Testis (tissue), 3 donors: ENCODE measurements around the gene RIPK3. TPM values are rescaled to one million over a fixed set of nuclear protein-coding genes. Genes with fewer than 3 reads are reported as not detected.
"Not testable (repeated sequence)": the region's sequence is repeated elsewhere in the genome, so short reads cannot be mapped to it uniquely, and the experiment has no call there.

Experiments
- DNase-seq: peaks from one replicate; pipeline ENCODE4 v3.0.0-alpha.2; 2019
- H3K27ac ChIP-seq, 2 donors: fragments of 200-600 bp; sonication (generic); one replicate each; pipeline ENCODE4 v1.5.1; 2019
- H3K27me3 ChIP-seq: fragments of 200-600 bp; sonication (generic); one replicate; pipeline ENCODE4 v1.5.1; 2019
- H3K36me3 ChIP-seq: fragments of 200-600 bp; sonication (generic); one replicate; pipeline ENCODE4 v1.5.1; 2017; ENCODE audit warnings: low read depth; ENCODE audit errors: missing control alignments
- H3K4me1 ChIP-seq: fragments of 200-600 bp; sonication (generic); one replicate; pipeline ENCODE4 v1.5.1; 2019
- H3K4me3 ChIP-seq, 2 donors: fragments of 200-600 bp; sonication (generic); one replicate each; pipeline ENCODE4 v1.5.1; 2017 to 2019
- H3K9me3 ChIP-seq: fragments of 200-600 bp; sonication (generic); one replicate; pipeline ENCODE4 v1.5.1; 2017
- CTCF ChIP-seq, 3 experiments: fragments of 450-650 bp in 2 of 3; fragments of 200-600 bp in 1 of 3; sonication (generic) in 1 of 3; IDR thresholded peaks; one replicate each; pipeline ENCODE4 v1.5.1; 2016 to 2019; ENCODE audit warnings: antibody characterized with exemption in 3 of 3, mild to moderate bottlenecking in 2 of 3, moderate library complexity in 1 of 3
- POLR2A ChIP-seq: fragments of 450-650 bp; IDR thresholded peaks from one replicate; pipeline ENCODE4 v1.6.1; 2017; ENCODE audit warnings: antibody characterized with exemption, mild to moderate bottlenecking, moderate library complexity
- whole genome bisulfite sequencing, 2 donors: methylation state at CpG; one replicate each; pipeline ENCODE4 v1.1.5; 2018; 5-methylcytosine and 5-hydroxymethylcytosine counted together
- intact Hi-C: fragments of 100-400 bp; cut with DNase I; formaldehyde crosslinking; loops from one replicate; pipeline ENCODE4 v1.15.1; 2023; ENCODE audit warnings: low total_unique reads
- polyA plus RNA-seq: library from polyadenylated mRNA; stranded (reverse); fragments of 350-450 nt; fragmentation: Illumina TruSeq; extraction: RNeasy Lipid Tissue Mini Kit (QIAGEN cat#74804); gene quantifications from one replicate; pipeline ENCODE4 v1.2.3, GENCODE V29; 2014; ENCODE audit warnings: low read depth, low replicate concordance; ENCODE audit not compliant: insufficient read depth
- total RNA-seq, 2 donors: library from RNA; depleted of rRNA; stranded (reverse); fragments of >200 nt; gene quantifications; one replicate each; pipeline ENCODE4 v1.2.3, GENCODE V29; 2016

The RIPK3 gene
- total and polyA plus RNA-seq, 3 donors from 2014 or later = 2.8 to 11.3 (median 3.2) TPM

DNA sequence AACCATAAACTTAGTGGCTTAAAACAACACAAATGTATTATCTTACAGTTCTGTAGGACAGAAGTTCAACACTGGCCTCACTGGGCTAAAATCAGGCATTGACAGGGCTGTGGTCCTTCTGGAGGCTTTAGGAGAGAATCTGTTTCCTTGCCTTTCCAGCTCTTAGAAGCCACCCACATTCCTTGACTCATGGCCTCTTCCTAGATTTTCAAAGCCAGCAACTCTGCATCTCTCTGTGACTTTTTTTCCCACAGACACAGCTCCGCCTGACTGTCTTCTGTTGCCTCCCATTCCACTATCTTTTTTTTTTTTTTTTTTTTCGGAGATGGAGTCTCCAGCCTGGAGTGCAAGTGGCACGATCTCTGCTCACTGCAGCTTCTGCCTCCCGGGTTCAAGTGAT is 16.4 kb upstream of the RIPK3 start:
- Histone ChIP-seq H3K4me3 (no peak overlapping the region), H3K9me3 (no peaks in the 10 kb centered on the region), H3K27me3 (no peaks in the 10 kb centered on the region), H3K36me3 (no peaks in the 10 kb centered on the region), H3K4me1 (peaks cover 4% of the 10 kb centered on the region), H3K27ac (no peak overlapping the region)
- no peak for TF ChIP-seq POLR2A
- no peak for TF ChIP-seq CTCF (IDR thresholded peaks at IDR 0.05)
- WGBS, 2 donors = 90 to 95% methylated on average over 4 of the region's 4 CpGs
- intact Hi-C loops = no loop called here
- no peak for DNase-seq

DNA sequence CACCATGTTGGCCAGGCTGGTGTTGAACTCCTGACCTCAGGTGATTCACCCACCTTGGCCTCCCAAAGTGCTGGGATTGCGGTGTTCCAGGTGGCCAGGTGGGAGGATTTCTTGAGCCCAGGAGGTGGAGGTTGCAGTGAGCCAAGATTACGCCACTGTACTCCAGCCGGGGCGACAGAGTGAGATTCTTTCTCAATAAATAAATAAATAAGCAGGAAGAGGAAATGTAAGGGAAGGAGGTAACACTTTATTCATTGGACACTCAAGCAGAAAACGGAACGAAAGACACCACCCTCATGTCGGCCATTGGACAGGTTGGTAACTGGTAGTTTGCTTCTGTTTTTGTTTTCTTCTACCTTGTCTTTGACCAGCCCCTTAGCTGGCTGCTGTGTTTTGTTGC is 15.2 kb upstream of the RIPK3 start:
- DNase-seq = no peak
- 90 to 94% methylated on average over 7 of the region's 7 CpGs for WGBS, 2 donors
- Histone ChIP-seq H3K4me1 (peaks cover 4% of the 10 kb centered on the region), H3K27me3 (no peaks in the 10 kb centered on the region), H3K9me3 (no peaks in the 10 kb centered on the region), H3K27ac (no peak overlapping the region), H3K36me3 (no peaks in the 10 kb centered on the region), H3K4me3 (no peak overlapping the region)
- TF ChIP-seq CTCF (IDR thresholded peaks at IDR 0.05) (no peak), POLR2A (no peak)
- intact Hi-C loops = no loop called here

- intact Hi-C loops = not testable (repeated sequence)
Measured at GRCh38 chr14:24354482-24354825, 14.7 kb upstream of the RIPK3 start.

GRCh38 chr14:24353559-24354481 is 14.0 kb upstream of the RIPK3 start:
- H3K36me3 ChIP-seq = no peaks in the 10 kb centered on the region
- H3K4me3 ChIP-seq = no peak overlapping the region
- H3K4me1 ChIP-seq = peaks cover 4% of the 10 kb centered on the region
- H3K27me3 ChIP-seq = no peaks in the 10 kb centered on the region
- no peaks in the 10 kb centered on the region for H3K9me3 ChIP-seq
- WGBS, 2 donors = 79 to 88% methylated on average over 5 of the region's 5 CpGs
- TF ChIP-seq POLR2A (no peak), CTCF (IDR thresholded peaks at IDR 0.05) (no peak)
- intact Hi-C loops = no loop called here
- no peak overlapping the region for H3K27ac ChIP-seq
- no peak for DNase-seq

More at GRCh38 chr14:24354482-24354825, 14.7 kb upstream of the RIPK3 start:
- H3K27ac ChIP-seq, DNase-seq, H3K4me1 ChIP-seq, H3K36me3 ChIP-seq, H3K4me3 ChIP-seq, H3K9me3 ChIP-seq, H3K27me3 ChIP-seq: not testable (repeated sequence)
- 90 to 94% methylated on average over 3 of the region's 3 CpGs for WGBS, 2 donors

- H3K27me3 ChIP-seq = no peaks in the 10 kb centered on the region
- WGBS, 2 donors = 18 to 60% methylated on average over 4 of the region's 4 CpGs
- no peak for TF ChIP-seq POLR2A
- no peak for TF ChIP-seq CTCF (IDR thresholded peaks at IDR 0.05)
- intact Hi-C loops = no loop called here
- no peaks in the 10 kb centered on the region for H3K9me3 ChIP-seq
- H3K36me3 ChIP-seq = no peaks in the 10 kb centered on the region
- peak; percentile 38 for DNase-seq
- H3K4me3 ChIP-seq = no peak overlapping the region
- peaks cover 4% of the 10 kb centered on the region for H3K4me1 ChIP-seq
- no peak overlapping the region for H3K27ac ChIP-seq
Measured at GRCh38 chr14:24351517-24351916, 11.7 kb upstream of the RIPK3 start.
